ENCODE measurements around the gene MGAT4B. TPM values are rescaled to one million over a fixed set of nuclear protein-coding genes. Genes with fewer than 3 reads are reported as not detected.

The MGAT4B gene
- total and polyA plus RNA-seq, 9 donors, result 34.4 to 83.8 (median 69.4) TPM

- no peaks in the 10 kb centered on the region for H3K9me3 ChIP-seq (replicated peaks; ENCODE audit: control insufficient read depth, low read depth, low read length)
- H3K4me3 ChIP-seq (ENCODE audit: low read length), result no peak overlapping the region
- H3K36me3 ChIP-seq (ENCODE audit: control insufficient read depth, insufficient read depth, low read length), result peaks cover 83% of the 10 kb centered on the region
- DNase-seq, result peak; percentile 39
- H3K4me1 ChIP-seq (ENCODE audit: control insufficient read depth, insufficient read depth, low read length), result peaks cover 2% of the 10 kb centered on the region
- 61% methylated on average over 8 of the region's 9 CpGs for WGBS (ENCODE audit: insufficient coverage)
- peak overlapping the region; percentile 7 for H3K27ac ChIP-seq (ENCODE audit: low read length)
- no peaks in the 10 kb centered on the region for H3K27me3 ChIP-seq (ENCODE audit: control insufficient read depth, insufficient read depth, low read length)
Observed at GRCh38 chr5:179827680-179828079, 21.0 kb upstream of the MGAT4B start.

DNA sequence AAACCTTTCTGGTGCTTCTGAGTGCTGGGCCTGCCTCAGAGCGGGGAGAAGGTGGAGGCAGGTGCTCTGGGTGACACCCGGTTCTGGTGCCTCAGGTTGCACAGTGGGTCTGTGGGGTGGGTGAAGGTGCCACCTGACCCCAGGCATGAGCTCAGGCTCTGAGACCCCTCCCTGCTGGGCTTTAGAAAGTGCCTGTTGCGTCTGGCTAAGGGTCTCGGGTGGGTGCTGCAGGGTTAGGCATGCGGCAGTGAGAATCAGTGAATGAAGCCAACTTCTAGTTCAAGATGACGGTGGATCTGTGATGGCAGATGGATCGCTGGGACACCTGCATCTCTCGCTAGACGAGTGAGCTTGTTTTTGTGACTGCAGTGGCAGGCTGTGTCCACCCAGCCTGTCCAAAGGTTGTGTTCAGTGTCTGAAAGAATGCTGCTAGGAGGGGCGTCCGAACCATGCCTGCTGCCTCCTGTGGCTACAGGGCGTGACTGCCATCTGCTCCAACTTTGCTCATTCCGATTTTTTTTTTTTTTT is 19.1 kb upstream of the MGAT4B start:
- WGBS (ENCODE audit: insufficient coverage), result 91% methylated on average over 11 of the region's 13 CpGs
- Histone ChIP-seq H3K36me3 (ENCODE audit: control insufficient read depth, insufficient read depth, low read length) (peaks cover 69% of the 10 kb centered on the region), H3K4me3 (ENCODE audit: low read length) (no peak overlapping the region), H3K9me3 (replicated peaks; ENCODE audit: control insufficient read depth, low read depth, low read length) (no peaks in the 10 kb centered on the region), H3K4me1 (ENCODE audit: control insufficient read depth, insufficient read depth, low read length) (peaks cover 7% of the 10 kb centered on the region), H3K27me3 (ENCODE audit: control insufficient read depth, insufficient read depth, low read length) (no peaks in the 10 kb centered on the region), H3K27ac (ENCODE audit: low read length) (no peak overlapping the region)
- no peak for DNase-seq

DNA sequence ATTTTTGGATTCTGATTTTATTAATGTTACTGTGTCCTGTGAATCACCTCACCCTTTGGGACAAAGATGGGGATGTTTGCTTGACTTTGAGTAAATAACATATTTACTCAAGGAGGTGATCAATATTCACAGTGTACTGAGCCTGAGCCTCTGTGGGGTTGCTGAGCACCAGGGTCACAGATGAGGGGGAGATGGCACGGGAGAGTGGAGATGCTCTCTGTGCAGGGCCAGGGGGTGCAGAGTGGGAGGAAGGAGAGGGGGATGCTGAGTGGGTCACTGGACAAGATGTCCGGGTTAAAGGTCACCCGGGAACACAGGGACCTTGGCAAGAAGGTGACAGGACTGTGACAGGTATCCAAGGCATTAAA is 18.1 kb upstream of the MGAT4B start:
- H3K36me3 ChIP-seq (ENCODE audit: control insufficient read depth, insufficient read depth, low read length), result peaks cover 62% of the 10 kb centered on the region
- H3K27ac ChIP-seq (ENCODE audit: low read length), result no peak overlapping the region
- H3K4me1 ChIP-seq (ENCODE audit: control insufficient read depth, insufficient read depth, low read length), result peaks cover 16% of the 10 kb centered on the region
- no peaks in the 10 kb centered on the region for H3K9me3 ChIP-seq (replicated peaks; ENCODE audit: control insufficient read depth, low read depth, low read length)
- DNase-seq, result no peak
- no peaks in the 10 kb centered on the region for H3K27me3 ChIP-seq (ENCODE audit: control insufficient read depth, insufficient read depth, low read length)
- H3K4me3 ChIP-seq (ENCODE audit: low read length), result no peak overlapping the region
- WGBS (ENCODE audit: insufficient coverage), result 92% methylated on average over 1 of the region's 3 CpGs

DNA sequence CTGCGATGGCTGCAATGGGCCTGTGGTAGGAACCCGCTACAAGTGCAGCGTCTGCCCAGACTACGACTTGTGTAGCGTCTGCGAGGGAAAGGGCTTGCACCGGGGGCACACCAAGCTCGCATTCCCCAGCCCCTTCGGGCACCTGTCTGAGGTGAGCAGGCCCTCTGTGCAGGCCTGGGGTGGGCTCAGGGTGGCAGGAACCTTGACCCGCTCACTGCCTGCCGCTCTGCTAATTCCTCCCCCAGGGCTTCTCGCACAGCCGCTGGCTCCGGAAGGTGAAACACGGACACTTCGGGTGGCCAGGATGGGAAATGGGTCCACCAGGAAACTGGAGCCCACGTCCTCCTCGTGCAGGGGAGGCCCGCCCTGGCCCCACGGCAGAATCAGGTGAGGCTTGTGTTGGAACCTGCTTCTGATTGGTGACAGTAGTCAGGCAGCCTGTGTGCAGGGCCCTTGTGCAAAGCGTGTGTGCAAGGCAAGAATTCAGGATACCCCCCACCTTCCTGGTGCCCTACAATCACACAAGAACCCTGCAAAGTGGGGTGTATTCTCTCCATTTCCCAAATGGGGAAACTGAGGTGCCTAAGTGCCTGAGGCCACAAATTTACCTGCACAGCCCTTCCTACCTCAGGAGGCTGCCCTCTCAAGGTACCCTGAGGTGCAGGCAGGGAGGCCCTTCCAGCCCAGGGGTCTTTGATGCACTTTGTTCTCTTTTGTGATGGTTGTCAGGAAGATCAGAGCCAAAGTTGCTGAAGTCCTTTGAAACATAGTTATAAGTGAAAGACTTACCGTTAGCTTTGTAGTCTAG is 17.5 kb upstream of the MGAT4B start:
- DNase-seq, result no peak
- Histone ChIP-seq H3K4me3 (ENCODE audit: low read length) (no peak overlapping the region), H3K27me3 (ENCODE audit: control insufficient read depth, insufficient read depth, low read length) (no peaks in the 10 kb centered on the region), H3K9me3 (replicated peaks; ENCODE audit: control insufficient read depth, low read depth, low read length) (no peaks in the 10 kb centered on the region), H3K4me1 (ENCODE audit: control insufficient read depth, insufficient read depth, low read length) (peaks cover 22% of the 10 kb centered on the region), H3K27ac (ENCODE audit: low read length) (no peak overlapping the region), H3K36me3 (ENCODE audit: control insufficient read depth, insufficient read depth, low read length) (peaks cover 58% of the 10 kb centered on the region)
- 90% methylated on average over 19 of the region's 22 CpGs for WGBS (ENCODE audit: insufficient coverage)

GRCh38 chr5:179822444-179822990 is 15.9 kb upstream of the MGAT4B start:
- peaks cover 33% of the 10 kb centered on the region for H3K4me1 ChIP-seq (ENCODE audit: control insufficient read depth, insufficient read depth, low read length)
- DNase-seq, result no peak
- H3K9me3 ChIP-seq (replicated peaks; ENCODE audit: control insufficient read depth, low read depth, low read length), result no peaks in the 10 kb centered on the region
- no peak overlapping the region for H3K27ac ChIP-seq (ENCODE audit: low read length)
- 68% methylated on average over 7 of the region's 8 CpGs for WGBS (ENCODE audit: insufficient coverage)
- peaks cover 48% of the 10 kb centered on the region for H3K36me3 ChIP-seq (ENCODE audit: control insufficient read depth, insufficient read depth, low read length)
- H3K4me3 ChIP-seq (ENCODE audit: low read length), result no peak overlapping the region
- no peaks in the 10 kb centered on the region for H3K27me3 ChIP-seq (ENCODE audit: control insufficient read depth, insufficient read depth, low read length)

DNA sequence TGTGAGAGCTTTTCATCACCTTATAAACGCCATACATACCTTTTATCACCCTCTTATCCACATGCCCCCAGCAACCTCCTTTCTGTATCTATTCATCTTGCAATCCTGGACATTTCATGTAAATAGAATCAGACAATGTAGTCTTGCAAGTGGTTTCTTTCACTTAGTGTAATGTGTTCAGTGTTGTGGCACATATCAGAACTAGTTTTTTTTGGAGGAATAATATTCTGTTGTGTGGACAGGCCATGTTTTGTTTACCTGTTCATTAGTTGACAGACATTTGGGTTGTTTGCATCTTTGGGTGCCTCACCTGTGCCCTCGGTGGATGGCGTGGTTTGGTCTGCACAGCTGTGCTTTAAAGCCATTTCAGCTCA is 15.4 kb upstream of the MGAT4B start:
- Histone ChIP-seq H3K9me3 (replicated peaks; ENCODE audit: control insufficient read depth, low read depth, low read length) (no peaks in the 10 kb centered on the region), H3K36me3 (ENCODE audit: control insufficient read depth, insufficient read depth, low read length) (peaks cover 45% of the 10 kb centered on the region), H3K4me3 (ENCODE audit: low read length) (peak overlapping the region; percentile 75), H3K27me3 (ENCODE audit: control insufficient read depth, insufficient read depth, low read length) (no peaks in the 10 kb centered on the region), H3K27ac (ENCODE audit: low read length) (peak overlapping the region; percentile 93), H3K4me1 (ENCODE audit: control insufficient read depth, insufficient read depth, low read length) (peaks cover 36% of the 10 kb centered on the region)
- no peak for DNase-seq
- no CpG with 5 or more reads among the region's 3 CpGs for WGBS (ENCODE audit: insufficient coverage)

DNA sequence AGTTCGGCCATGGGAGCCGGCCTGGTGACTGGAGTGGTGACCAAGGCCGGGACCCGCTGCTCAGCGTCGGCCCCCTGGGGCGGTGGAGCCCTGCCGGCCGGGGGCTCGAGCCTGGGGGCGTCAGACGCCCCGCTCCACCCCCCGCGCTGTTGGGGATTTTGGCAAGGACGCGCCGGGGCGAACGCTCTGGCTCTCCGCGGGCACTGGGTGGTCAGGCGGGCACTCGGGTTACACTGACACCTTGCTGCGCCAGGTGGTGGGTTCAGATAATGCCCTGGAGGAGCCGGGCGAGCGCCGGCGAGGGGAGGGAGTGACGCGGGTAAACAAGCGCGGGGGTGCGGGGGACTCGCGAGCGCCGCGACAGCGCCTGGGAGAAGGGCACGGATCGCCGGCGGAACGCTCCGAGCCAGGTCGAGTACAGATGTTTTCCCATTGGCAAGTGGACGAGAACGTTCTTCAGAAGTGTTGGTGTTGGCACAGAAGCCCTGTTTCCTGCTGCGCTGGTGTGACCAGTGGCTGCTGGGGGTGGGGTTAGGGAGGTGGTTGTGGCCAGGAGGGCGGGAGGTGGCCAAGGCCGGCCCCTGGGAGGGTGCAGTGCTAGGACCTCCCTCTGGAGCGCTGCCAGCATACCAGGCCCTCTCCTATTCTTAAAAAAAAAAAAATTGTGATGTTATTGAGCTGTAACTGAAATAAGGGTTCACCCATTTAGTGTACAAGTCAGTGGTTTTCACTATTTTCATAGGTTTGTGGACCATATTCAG is 14.8 kb upstream of the MGAT4B start:
- peaks cover 41% of the 10 kb centered on the region for H3K4me1 ChIP-seq (ENCODE audit: control insufficient read depth, insufficient read depth, low read length)
- peak; percentile 96 for DNase-seq
- peak overlapping the region; percentile 75 for H3K4me3 ChIP-seq (ENCODE audit: low read length)
- peaks cover under 1% of the 10 kb centered on the region for H3K27me3 ChIP-seq (ENCODE audit: control insufficient read depth, insufficient read depth, low read length)
- WGBS (ENCODE audit: insufficient coverage), result under 1% methylated on average over 51 of the region's 54 CpGs
- H3K27ac ChIP-seq (ENCODE audit: low read length), result peak overlapping the region; percentile 93
- H3K36me3 ChIP-seq (ENCODE audit: control insufficient read depth, insufficient read depth, low read length), result peaks cover 39% of the 10 kb centered on the region
- no peaks in the 10 kb centered on the region for H3K9me3 ChIP-seq (replicated peaks; ENCODE audit: control insufficient read depth, low read depth, low read length)

GRCh38 chr5:179820483-179821297 is 14.0 kb upstream of the MGAT4B start, which contains the start of gene SQSTM1:
SQSTM1 (plus strand) TSS chr5:179820905; CDS start chr5:179820937, 32 bp downstream.
- peak; percentile 92 for DNase-seq
- peaks cover 43% of the 10 kb centered on the region for H3K4me1 ChIP-seq (ENCODE audit: control insufficient read depth, insufficient read depth, low read length)
- H3K9me3 ChIP-seq (replicated peaks; ENCODE audit: control insufficient read depth, low read depth, low read length), result no peaks in the 10 kb centered on the region
- under 1% methylated on average over 77 of the region's 81 CpGs for WGBS (ENCODE audit: insufficient coverage)
- H3K27me3 ChIP-seq (ENCODE audit: control insufficient read depth, insufficient read depth, low read length), result peaks cover 5% of the 10 kb centered on the region
- H3K36me3 ChIP-seq (ENCODE audit: control insufficient read depth, insufficient read depth, low read length), result peaks cover 31% of the 10 kb centered on the region
- H3K4me3 ChIP-seq (ENCODE audit: low read length), result peak within 1 kb of the TSS; percentile 75
- H3K27ac ChIP-seq (ENCODE audit: low read length), result peak within 1 kb of the TSS; percentile 94

GRCh38 chr5:179820127-179820482 is 13.4 kb upstream of the MGAT4B start:
- DNase-seq, result no peak
- H3K9me3 ChIP-seq (replicated peaks; ENCODE audit: control insufficient read depth, low read depth, low read length), result no peaks in the 10 kb centered on the region
- H3K4me1 ChIP-seq (ENCODE audit: control insufficient read depth, insufficient read depth, low read length), result peaks cover 43% of the 10 kb centered on the region
- H3K27me3 ChIP-seq (ENCODE audit: control insufficient read depth, insufficient read depth, low read length), result peaks cover 5% of the 10 kb centered on the region
- peak overlapping the region; percentile 94 for H3K27ac ChIP-seq (ENCODE audit: low read length)
- 50% methylated on average over 12 of the region's 12 CpGs for WGBS (ENCODE audit: insufficient coverage)
- H3K36me3 ChIP-seq (ENCODE audit: control insufficient read depth, insufficient read depth, low read length), result peaks cover 29% of the 10 kb centered on the region
- H3K4me3 ChIP-seq (ENCODE audit: low read length), result peak overlapping the region; percentile 75
